Activated CD4-positive, alpha-beta T cell treated with anti-CD3 and anti-CD28 coated beads, Interleukin-2, amount 50 U/mL, for 24 hours (primary cell): ENCODE data around the gene ISY1.
"Not testable (repeated sequence)": the region's sequence is repeated elsewhere in the genome, so short reads cannot be mapped to it uniquely, and the experiment has no call there.

Source experiments
- DNase-seq, 2 donors: peaks; one replicate each; pipeline ENCODE4 v3.0.0-alpha.2; 2020; ENCODE audit warnings: low read depth in 1 of 2, low spot score in 1 of 2

Gene ISY1

GRCh38 chr3:129166579-129167332 is 5.9 kb upstream of the ISY1 start:
- no peak for DNase-seq

GRCh38 chr3:129165594-129165993 is 4.7 kb upstream of the ISY1 start:
- not testable (repeated sequence) for DNase-seq

GRCh38 chr3:129164500-129164899 is 3.6 kb upstream of the ISY1 start:
- DNase-seq, result no peak

- DNase-seq, result no peak
These were observed 2.1 kb upstream of the ISY1 start for GRCh38 chr3:129162729-129163579.

- peak in 1 of 2 donors; percentile 22 for DNase-seq
These were observed 1.0 kb upstream of the ISY1 start for GRCh38 chr3:129161860-129162271.

GRCh38 chr3:129144786-129145185 is 16.1 kb downstream of the ISY1 start:
- no peak for DNase-seq

GRCh38 chr3:129141011-129141410 is 19.9 kb downstream of the ISY1 start:
- not testable (repeated sequence) for DNase-seq

GRCh38 chr3:129139911-129140310 is 21.0 kb downstream of the ISY1 start:
- no peak for DNase-seq

- DNase-seq, result not testable (repeated sequence)
These were observed 24.6 kb downstream of the ISY1 start for GRCh38 chr3:129136275-129136674.

- DNase-seq, result no peak
These were observed 28.6 kb downstream of the ISY1 start for GRCh38 chr3:129132097-129132866.

- no peak for DNase-seq
These were observed 29.3 kb downstream of the ISY1 start for GRCh38 chr3:129131465-129132088.

GRCh38 chr3:129130291-129130813 is 30.5 kb downstream of the ISY1 start:
- DNase-seq, result no peak

- no peak for DNase-seq
These were observed 32.3 kb downstream of the ISY1 start for GRCh38 chr3:129128357-129129155.

- DNase-seq, result no peak
These were observed 34.1 kb downstream of the ISY1 start for GRCh38 chr3:129126726-129127280.

- no peak for DNase-seq
These were observed 37.4 kb downstream of the ISY1 start for GRCh38 chr3:129123314-129124060.

GRCh38 chr3:129122412-129123011 is 38.4 kb downstream of the ISY1 start:
- DNase-seq, result no peak

GRCh38 chr3:129121792-129122411 is 39.0 kb downstream of the ISY1 start, which contains the start of gene RAB43:
TSS of gene RAB43 (minus strand) at chr3:129121804. CDS start at chr3:129121489, 315 bp downstream.
- DNase-seq, result peak; percentile 59 to 63
